ENCODE results near the gene LMX1B.

DNA sequence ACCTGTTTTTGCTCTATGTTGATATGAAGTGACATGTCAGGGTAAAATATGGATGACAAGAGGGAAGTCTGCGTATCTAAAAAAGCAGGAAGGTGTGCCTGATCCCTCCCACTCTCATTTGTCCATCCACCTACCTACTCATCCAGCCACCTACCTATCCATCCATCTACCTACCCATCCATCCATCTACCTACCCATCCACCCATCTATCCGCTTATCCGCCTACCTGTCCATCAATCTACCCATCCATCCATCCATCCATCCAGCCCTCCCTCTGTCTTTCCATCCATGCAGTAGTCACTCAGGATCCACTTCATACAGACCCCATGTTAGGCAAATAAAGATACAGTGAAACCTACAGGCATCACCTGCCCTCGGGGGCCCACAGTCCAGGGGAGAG is 32.4 kb downstream of the LMX1B start:
- TF ChIP-seq, protein P1, sequence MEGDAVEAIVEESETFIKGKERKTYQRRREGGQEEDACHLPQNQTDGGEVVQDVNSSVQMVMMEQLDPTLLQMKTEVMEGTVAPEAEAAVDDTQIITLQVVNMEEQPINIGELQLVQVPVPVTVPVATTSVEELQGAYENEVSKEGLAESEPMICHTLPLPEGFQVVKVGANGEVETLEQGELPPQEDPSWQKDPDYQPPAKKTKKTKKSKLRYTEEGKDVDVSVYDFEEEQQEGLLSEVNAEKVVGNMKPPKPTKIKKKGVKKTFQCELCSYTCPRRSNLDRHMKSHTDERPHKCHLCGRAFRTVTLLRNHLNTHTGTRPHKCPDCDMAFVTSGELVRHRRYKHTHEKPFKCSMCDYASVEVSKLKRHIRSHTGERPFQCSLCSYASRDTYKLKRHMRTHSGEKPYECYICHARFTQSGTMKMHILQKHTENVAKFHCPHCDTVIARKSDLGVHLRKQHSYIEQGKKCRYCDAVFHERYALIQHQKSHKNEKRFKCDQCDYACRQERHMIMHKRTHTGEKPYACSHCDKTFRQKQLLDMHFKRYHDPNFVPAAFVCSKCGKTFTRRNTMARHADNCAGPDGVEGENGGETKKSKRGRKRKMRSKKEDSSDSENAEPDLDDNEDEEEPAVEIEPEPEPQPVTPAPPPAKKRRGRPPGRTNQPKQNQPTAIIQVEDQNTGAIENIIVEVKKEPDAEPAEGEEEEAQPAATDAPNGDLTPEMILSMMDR (IDR thresholded peaks at IDR 0.05; ENCODE audit: low read depth, low read length, poor library complexity, severe bottlenecking) = no peak
- no peak for TF ChIP-seq EZH2phosphoT487 (IDR thresholded peaks at IDR 0.05; ENCODE audit: borderline replicate concordance, low read length)
